ENCODE measurements around the gene WWOX.
"Not testable (repeated sequence)": the region's sequence is repeated elsewhere in the genome, so short reads cannot be mapped to it uniquely, and the experiment has no call there.

The WWOX gene

DNA sequence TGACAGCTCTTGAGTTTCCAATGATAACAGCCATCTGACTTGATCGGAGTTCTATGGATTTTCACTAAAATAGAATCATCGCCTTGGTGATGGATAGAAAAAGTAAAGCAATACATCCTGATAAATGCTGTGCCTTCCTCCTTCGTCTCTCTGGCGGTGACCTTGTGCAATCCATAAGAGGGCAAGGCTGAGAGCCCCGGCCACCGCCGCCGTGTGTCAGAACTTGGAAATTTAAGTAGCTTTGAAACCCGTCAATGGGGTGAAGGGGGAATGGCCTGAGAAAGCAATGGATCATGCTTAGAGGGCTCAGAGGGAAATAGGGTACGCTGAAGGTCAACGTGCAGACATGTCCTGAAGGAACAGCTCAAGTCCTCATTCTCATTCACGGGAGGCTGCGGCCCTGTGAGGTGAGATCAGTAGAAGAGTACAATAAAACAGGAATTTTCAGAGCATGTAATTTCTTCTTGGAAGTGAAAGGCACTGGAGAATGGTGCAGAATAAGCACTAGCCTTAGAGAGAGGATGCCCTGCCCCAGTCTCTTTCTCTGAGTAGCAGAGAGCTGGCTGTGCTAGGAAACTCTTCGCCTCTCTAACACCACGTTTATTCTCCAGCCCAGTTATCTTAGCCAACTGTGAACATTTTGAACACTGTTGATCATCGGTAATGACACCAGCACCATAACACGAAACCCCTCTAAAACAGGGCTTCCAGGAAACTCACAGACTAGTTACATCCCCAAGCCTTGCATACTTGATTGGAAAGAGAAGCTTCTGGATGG lies 573.5 kb downstream of the WWOX start:
- DNase-seq: no peak

DNA sequence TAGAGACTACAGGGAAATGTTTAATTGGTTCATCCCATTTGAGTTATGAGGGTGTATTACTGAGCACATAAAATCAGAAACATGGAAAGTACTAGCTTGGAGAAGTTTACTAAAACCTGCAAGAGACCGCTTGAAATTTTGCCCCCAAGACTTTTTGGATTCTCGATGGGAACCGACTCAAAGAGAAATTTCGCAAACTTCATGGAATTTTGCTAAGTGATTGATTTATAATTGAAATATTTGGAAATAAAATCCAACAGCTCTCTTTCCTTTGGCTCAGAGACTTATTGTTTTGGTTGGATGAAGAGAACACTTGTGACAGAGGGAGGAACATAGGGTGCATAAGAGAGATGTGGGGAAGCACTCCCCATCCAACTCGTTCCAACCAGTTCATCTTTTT lies 574.4 kb downstream of the WWOX start:
- no peak for DNase-seq

DNA sequence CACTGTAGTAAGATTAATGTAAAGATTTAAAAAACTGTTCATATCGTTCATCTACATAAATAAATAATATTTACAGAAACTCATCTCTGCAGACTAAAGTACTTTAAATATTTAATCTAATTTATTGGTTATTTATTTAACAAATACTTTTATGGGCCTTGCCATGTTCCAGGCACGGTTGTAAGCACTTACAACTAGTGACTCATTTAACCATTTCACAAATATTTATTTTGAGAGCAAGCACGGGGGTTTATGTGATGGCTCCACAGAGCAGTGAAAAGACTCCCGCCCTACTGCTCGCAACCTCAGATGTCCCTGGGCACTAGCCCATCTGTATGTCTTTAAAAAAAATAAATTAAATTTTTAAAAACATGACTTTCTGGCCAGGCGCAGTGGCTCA lies 575.9 kb downstream of the WWOX start:
- DNase-seq: no peak

DNA sequence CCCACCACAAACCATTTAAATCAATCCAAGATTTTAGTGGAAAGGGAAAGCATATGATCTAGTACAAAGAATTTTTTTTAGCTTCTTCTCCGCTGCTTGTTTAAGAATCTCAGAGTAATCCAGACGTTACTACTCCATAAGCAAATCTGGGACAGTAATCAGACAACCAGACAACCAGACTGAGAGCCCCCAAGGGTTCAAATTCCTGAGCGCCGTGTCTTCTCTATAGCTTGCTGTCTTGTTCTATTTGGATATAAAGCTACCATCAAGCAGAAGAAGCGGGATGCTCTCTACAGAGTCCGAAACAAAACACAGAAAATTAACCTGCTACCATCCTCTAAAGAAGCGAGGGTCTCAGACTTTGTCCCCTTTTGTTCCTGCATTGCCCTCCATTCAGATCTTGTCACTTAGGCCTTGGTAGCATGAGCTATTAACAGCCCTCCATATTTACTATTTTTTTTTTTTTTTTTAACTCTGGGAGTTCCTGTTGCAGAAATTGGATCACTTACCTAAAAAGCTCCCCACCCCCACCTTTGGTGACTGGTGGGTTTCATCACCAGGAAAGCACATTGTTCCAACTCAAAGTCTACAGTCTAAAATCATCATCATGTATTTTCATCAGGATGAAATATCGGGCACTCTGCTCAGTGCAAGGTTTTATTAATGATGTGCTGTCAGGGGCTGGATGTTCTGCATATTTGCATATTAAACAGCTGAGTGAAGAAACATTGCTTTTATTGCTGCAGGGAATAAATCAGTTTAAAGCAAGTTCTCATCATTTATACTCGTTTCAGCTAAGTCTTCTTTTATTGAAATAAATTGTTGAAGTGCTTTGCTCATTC lies 576.7 kb downstream of the WWOX start:
- no peak for DNase-seq

DNA sequence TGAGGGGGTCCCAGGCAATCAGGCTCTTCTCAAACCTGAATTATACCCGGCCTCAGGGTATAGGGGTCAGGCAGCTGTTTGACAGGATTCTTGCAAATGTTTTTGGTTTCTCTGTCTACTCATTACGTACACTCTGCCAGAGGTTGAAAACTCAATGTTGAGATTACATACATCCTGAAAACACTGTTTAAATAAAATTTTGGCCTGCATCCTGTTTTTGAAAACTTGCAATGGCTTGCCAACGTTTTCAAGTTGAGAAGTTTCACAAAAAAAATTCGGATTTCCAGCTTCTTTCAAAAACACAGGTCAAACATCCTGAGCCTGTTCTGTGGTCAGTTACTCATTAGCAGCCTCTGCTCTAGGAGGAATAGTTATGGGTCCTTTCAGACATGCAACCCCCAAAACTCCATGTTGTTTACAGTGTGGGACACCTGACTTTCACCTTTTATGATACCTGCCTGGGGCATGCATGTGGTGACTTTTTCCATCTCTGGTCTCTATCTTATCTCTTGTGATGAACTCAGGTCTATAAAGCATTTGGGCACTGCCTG lies 577.8 kb downstream of the WWOX start:
- no peak for DNase-seq

DNA sequence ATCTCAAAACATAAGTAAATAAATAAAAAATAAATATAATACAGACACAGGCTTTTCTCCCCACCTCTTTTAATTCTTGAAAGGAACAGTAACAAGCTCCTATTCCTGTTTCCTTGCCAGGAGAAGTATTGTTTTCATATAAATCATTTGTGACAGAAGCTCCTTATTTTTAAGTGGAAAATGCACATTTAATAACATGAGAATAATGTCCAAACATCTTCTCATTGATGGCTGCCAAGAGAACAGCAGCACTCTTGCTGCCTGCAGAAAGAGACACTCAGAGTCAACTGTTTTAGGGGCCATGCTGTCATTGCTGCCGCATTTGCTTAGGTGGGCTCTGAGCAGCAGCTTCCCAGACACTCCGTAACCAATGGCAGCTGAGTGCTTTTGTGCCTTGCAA lies 580.1 kb downstream of the WWOX start:
- no peak for DNase-seq

DNA sequence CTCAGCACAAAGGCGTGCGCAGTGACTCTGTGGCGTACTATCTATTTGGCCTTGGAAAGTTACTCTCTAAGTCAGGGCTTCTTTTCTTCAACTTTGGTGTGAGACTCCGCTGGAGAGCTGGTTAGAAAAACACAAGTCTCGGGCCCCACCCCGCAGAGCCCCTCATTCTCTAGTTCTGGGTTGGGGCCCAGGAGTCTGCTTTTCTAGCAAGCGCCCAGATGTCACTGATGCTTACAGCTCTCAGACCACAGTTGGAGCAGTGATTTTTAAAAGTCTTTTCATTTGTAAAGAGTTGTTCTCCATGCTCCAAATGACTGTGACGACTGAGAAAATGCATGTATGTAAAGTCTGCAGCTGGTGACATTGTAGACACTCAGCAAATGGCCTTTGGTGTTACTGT lies 582.3 kb downstream of the WWOX start:
- no peak for DNase-seq

DNA sequence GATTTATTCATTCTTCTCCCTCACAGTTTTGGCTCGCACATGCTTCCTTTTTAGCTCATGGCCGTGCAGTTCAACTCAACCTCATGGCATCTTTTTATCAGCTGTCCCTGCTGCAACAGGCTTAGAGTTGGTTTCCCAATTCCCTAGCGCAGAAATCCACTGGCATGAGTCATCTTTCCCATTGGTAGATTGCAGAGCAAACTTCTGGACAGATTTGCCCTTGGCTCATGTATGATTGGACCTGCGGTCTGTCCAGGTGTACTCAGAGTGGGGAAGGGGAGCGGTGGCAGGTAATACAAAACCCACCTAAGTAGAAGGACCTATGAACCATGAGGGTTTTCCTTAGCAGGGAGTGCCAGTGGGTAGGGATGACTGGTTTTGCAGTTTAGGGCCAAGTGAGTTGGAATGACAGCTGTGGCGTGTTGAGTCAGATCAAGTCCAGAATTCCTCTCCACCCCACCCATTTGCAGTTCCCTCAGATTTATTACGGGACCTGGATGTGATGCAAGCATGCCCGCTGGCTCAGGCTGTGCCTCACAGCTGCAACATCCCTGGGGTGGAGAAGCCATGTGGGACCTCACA lies 584.7 kb downstream of the WWOX start:
- DNase-seq: no peak

DNA sequence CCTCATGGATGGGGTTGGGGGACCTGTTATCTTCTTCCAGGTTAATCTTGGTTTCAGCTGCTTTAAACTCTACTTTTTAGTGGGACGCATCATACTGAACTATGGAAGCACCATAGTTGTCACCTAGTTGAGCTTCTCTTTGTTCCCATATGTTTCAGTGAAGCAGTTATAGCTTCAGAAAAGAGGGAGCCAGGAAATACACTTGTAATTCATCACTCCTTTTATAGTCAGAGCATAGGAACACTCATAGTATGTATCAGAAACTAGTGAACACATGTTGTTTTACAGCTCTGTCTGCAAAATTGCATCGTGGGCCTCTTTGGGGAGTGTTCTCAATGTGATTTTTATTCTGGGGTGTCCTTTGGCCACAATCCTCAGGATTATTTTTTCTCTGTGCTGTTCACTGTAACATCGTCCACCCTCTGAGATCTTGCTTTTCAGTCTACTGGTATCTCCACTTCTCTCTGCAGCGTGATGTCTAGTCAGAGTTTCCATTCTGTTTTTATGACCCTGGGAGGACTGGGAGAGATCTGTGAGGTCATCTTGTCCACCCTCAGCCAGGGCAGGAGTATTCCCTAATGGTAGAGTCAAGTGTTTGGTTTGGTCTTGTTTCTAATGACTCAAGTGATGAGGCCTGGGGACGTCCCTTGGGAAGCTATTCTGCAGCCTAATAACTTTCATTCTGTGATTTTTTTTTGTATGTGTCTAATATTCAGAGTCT lies 585.4 kb downstream of the WWOX start:
- DNase-seq: no peak

DNA sequence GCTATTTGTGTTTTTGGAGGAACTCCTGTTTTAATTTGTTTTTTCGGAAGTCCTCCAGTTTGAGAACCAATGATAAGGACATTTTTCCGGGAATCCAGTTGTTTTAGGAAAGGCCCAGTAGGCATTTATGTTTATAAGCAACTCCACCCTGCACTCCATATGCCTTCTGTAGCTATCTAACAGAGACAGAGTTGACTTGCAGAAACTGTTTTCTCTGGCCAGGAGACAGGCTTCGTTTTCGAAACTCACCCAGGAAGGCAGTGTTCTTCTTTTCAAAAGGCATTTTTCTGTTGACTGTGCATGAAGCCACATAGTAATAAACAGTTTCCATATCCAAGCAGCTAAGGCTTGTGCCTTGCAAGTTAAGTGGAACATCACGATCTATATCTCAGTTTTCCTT lies 587.1 kb downstream of the WWOX start:
- no peak for DNase-seq

DNA sequence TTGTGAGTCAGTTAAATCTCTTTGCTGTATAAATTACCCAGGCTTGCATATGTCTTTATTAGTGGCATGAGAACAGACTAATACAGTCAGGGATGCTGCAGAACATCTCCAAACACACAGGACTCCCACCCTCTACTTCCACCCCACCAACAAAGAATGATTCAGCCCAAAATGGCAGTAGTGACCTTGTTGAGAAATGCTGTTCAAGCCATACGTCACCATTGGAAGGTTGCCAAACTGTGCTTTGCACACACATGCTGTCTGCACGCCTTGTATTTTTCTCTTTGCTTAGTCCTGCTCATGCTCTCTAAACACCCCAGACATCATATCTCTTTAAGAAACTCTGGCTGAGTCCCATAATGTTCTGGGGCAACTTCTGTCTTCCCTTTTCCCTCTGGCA lies 589.6 kb downstream of the WWOX start:
- DNase-seq: no peak

DNA sequence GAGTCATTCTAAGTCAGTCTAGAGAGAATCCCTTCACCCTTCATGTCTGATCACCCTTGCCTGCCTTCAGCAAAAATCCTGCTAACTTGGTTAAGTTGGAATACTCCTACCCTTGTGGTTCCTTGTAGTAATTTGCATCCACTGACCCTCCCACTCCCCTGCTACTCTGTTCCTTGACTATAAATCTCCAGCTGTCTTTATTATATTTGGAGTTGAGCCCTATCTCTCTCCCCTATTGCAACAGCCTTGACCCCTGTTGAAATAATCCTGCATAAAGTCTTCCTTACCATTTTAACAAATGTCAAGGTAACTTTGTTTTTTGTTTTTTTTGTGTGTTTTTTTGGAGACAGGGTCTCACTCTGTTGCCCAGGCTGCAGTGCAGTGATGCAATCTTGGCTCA lies 590.1 kb downstream of the WWOX start:
- DNase-seq: no peak

DNA sequence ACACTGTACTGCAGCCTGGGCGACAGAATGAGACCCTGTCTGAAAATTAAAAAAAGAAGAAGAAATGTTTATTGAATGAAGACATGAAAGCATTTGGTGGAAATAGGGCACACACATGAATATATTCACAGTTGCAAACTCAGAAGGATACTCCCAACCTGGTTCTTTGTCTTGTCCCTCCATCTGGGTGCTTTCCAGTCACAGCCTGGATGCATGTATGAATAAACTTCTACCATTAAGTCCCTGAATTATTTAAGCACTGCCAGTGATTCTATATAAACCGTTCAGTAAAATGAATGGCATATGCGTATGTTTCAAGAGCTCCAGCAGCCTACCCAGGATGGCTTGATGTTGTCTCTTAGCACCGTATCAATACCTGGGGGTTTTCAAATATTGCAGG lies 591.1 kb downstream of the WWOX start:
- DNase-seq: no peak

DNA sequence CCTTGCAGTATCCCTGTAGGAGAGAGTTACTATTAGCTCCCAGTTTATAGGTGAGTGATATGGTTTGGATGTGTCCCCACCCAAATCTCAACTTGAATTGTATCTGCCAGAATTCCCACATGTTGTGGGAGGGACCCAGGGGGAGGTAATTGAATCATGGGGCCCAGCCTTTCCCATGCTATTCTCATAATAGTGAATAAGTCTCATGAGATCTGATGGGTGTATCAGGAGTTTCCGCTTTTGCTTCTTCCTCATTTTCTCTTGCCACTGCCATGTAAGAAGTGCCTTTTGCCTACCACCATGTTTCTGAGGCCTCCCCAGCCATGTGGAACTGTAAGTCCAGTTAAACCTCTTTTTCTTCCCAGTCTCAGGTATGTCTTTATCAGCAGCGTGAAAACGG lies 592.3 kb downstream of the WWOX start:
- DNase-seq: not testable (repeated sequence)

DNA sequence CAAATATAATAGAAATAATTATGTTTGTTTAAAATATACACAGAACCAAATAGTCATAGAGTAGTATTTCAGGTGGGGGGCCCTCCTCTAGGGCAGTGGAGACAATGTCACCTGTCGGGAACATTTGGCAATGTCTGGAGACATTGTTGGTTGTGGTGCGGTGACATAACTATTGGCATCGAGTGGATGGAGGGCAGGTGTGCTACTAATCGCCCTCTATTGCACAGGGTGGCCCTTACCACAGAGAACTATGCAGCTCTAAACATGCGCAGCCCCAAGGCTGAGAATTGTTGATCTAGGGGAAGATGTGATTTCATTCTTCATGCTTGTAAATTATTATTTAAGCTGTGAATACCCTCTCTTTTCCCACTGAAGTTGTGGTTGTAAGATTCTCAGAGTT lies 594.0 kb downstream of the WWOX start:
- DNase-seq: no peak

DNA sequence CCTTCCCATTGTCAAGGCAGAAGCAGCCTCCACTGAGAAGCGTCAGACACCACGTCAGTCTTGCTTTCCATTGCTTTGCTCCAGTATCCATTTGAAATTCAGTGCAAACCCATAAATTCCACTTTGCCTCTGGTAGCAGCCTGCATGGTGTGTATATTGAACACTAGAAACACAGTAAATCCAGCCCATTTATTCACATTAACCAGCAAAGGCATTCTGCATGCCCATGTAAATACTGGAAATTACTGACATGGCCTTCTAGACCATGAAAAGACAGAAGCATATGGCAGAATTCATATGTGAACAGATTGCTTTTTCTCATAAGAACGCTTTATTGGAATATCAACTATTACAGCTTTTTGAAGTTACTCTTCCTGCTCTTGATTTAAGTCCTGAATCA lies 595.0 kb downstream of the WWOX start:
- DNase-seq: no peak

DNA sequence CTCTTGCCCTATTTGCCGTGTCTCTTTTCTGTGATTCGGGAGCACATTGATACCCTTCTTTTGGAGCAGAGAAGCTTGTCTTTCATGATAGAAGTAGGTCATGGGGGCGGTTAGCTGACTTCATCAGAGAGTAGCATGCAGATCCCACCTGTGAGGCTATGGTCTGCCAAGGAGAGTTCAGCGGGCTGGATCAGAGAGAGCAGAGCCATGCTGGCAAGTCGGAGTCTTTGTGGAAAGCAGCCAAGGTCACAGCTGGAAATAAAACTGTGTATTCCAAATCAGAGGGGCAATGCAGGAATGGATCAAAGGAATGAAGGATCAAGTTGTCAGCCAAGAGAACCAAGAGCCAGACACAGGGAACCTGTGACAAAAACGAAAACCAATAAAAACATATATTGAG lies 595.9 kb downstream of the WWOX start:
- DNase-seq: peak; percentile 52

DNA sequence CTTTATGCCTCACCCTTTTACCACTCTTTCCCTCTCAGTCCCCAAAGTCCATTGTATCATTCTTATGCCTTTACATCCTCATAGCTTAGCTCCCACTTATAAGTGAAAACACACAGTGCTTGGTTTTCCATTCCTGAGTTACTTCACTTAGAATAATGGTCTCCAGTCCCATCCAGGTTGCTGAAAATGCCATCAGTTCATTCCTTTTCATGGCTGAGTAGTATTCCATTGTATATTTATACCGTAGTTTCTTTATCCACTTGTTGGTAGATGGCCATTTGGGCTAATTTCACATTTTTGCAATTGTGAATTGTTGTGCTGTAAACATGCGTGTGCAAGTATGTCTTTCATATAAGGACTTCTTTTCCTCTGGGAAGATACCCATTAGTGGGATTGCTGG lies 597.3 kb downstream of the WWOX start:
- no peak for DNase-seq

DNA sequence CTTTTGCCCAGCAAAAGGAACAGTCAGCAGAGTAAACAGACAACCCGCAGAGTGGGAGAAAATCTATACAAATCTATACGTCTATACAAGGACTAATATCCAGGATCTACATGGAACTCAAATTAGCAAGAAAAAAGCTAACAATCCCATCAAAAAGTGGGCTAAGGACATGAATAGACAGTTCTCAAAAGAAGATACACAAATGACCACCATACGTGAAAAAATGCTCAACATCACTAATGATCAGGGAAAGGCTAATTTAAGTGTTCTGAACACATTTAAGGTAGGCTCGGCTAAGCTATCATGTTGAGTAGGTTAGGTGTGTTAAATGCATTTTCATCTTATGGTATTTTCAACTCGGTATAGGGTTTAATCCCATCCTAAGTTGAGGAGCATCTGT lies 598.0 kb downstream of the WWOX start:
- no peak for DNase-seq

DNA sequence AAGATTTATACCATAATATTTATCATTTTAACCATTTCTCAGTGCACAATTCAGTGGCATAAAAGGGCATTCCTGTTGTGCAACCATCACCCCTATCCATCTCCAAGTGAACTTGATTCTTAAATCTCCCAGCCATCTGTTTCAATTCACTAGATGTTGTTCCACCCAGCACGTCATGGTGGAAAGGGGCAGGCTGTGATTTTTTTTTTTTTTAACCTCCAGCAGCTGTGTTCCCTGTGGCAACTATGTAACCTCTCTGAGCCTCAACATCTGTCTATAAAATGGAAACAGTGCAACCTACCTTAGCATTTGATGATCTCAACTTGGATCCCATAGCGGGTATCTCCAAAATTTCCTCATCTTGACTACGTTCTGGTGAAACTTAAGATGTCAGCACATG lies 604.5 kb downstream of the WWOX start:
- no peak for DNase-seq

DNA sequence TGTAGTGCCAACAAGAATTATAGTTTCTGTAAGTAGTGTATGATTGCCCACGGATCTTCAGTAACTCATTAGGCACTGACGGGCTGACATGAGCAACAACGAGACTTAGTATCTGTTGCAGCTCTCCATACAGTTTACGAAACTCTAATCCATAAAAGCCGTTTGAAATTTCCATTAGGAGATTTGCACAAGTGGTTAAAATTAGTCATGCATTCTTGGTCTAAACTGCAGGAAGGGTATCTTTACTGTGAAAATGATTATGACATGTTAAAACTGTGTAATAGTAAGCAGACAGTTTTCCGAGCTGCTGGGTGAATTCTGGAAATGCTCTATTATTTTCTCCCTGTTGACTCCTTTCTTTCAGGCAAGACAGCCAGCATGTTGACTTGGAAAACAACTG lies 605.0 kb downstream of the WWOX start:
- no peak for DNase-seq

DNA sequence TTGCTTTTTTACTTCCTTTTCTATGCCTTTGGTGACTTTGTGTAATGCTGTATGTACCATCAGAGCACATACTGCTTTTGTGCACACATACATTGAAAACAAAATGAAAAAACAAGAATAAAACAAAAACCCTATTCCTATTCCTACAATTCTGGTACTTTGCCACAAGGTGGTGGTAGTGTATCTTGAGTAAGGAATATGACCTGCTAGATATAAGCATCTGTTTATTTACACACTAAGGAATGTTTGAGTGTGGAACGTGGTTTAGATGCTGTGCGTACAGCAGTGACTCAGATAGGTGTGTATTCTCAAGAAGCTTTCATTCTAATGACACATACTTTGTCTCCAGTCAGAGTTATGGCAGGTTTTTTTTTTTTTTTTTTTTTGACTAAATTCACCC lies 606.2 kb downstream of the WWOX start:
- DNase-seq: no peak

DNA sequence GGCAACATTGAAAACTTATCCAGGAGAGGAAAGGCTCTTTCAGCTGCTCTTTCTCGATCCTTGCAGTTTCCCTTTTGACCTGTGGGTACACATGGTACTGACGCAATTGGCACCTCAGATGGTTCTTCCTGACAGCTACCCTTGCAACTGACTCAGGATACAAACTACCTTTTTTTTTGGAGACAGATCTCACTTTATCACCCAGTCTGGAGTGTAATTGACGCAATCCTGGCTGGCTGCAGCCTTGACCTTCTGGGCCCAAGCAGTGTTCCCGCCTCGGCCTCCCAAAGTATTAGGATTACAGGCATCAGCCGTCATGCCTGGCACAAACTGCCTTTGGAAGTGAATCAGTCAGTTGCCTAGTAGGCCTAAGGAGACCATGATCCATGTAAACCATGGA lies 607.2 kb downstream of the WWOX start:
- no peak for DNase-seq

All from DMS79 treated with DMSO at 0.1 percent for 48 hours (cell line).